Measurements from ENCODE around the gene ZNF628.

Gene ZNF628

DNA sequence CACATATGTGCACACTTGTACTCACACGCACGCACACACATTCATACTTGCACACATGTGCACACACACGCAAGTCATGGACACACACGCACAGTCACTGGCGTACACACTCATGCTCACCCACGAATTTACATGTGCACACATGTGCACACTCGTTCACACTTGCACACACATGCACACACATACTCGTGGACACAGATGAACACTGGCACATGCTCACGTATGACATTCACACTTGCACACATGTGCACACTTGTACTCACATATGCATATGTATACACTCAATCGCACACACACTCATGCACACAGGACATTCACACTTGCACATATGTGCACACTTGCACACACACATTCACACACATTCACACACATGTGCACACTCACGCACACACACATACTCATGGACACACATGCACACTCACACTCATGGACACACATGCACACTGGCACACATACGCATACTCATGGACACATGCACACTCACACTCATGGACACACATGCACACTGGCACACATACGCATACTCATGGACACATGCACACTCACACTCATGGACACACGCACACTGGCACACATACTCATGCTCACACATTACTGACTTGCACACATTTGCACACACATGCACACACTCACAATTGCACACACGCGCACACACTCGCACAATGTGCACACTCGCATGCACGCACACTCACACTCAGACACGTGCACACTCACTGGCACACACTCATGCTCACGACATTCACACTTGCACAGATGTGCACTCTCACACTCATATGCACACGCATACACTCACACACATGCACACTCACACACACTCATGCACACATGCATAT lies 51.0 kb downstream of the ZNF628 start:
- no peak for DNase-seq (ENCODE audit: low read depth in 4 of 4, low spot score in 1 of 4)

DNA sequence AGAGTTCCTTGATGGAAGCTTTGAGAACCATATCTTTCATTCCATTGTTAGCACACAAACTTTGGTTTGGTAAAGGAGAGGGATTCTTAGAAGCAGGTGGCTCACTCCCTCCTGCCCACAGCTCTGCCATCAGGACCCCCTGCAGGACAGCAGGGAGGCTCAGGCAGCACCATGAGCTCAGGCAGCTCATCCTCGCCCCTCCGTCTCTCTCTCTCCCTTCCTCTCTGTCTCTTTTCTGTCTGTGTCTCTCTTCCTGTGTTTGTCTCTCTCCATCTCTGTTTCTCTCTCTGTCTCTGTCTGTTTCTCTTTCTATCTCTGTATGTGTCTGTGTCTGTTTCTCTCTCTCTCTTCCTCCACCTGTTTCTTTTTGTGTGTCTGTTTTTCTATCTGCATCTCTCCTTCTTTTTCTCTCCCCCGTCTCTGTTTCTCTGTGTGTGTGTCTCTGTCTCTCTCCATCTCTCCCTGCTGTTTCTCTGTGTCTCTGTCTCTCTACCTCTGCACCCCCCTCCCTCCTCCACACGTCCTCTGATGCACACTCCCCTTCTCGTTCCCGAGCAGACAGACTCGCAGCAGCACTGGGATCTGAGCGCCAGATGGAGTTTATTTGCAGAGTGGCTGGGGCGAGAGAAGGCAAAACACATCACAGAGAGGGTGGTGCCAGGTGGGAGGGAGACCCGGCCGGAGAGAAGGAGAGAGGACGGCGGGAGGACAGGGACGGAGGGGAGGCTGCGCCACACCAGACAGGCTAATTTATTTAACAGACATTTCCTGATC lies 51.8 kb downstream of the ZNF628 start:
- no peak for DNase-seq (ENCODE audit: low read depth in 4 of 4, low spot score in 1 of 4)

DNA sequence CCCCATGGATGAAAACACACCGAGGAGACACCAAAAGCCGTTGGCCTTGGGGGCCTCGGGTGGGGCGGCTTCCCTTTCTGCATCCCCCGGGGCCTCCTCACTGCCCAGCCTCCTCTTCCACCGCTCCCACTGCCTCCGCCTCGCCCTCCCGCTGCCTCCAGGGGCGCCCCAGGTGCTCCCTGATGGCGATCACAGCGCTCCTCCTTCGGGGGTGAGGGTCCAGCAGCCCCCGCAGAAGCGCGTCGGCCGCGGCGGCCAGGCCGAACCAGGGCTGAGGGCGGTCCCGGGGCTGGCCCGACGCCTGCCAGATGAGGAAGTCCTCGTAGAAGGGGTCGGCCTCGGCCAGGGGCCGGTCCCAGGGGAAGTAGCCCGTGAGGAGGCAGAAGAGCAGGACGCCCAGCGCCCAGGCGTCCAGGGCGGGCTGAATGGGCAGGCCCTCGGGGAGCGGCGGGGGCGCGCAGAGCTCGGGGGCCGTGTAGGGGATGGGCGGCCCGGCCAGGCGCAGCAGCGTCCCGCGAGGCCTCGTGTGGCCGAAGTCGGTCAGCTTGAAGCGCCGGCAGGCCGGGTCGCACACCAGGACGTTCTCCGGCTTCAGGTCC lies 53.3 kb downstream of the ZNF628 start:
- no peak for DNase-seq (ENCODE audit: low read depth in 4 of 4, low spot score in 1 of 4)

DNA sequence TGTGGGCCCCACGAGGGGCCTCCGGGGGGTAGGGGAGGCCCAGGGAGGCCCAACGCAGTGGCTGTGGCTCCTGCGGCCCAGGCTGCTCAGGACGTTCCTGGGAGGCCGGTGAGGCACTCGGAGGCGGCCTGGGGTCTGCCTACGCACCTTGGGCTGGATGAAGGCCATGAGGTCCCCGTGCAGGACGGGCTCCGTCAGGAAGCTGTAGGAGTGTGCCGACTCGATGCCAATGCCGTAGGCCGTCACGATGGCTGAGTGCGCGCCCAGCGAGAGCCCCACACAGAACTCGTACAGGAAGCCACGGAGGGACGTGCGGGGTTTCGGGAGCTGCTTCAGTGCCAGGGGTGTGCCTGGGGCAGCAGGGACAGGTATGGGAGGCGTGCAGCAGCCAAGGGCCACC lies 54.6 kb downstream of the ZNF628 start:
- DNase-seq (ENCODE audit: low read depth in 4 of 4, low spot score in 1 of 4), result no peak
